GM18498 (cell line): ENCODE measurements around the gene PTGR2.
"Not testable (repeated sequence)": the region's sequence is repeated elsewhere in the genome, so short reads cannot be mapped to it uniquely, and the experiment has no call there.

Source experiments
- ATAC-seq: cut with Tn5 transposase; IDR thresholded peaks from one replicate; pipeline ENCODE4 v1.9.1; 2021; ENCODE audit warnings: mild to moderate bottlenecking, moderate library complexity; ENCODE audit not compliant: unreplicated experiment

PTGR2 gene

GRCh38 chr14:73884438-73885190 lies 33.0 kb downstream of the PTGR2 start:
- no peak for ATAC-seq

GRCh38 chr14:73886449-73887317 lies 35.1 kb downstream of the PTGR2 start, which contains the start of gene ZNF410:
ZNF410 (plus strand) TSS chr14:73886859; CDS start chr14:73892176, 5,317 bp downstream.
- peak; percentile 98 for ATAC-seq

- ATAC-seq: no peak
Observed at GRCh38 chr14:73887318-73887616, 35.6 kb downstream of the PTGR2 start.

GRCh38 chr14:73887694-73888459 lies 36.2 kb downstream of the PTGR2 start:
- ATAC-seq: no peak

GRCh38 chr14:73888460-73888725 lies 36.8 kb downstream of the PTGR2 start:
- no peak for ATAC-seq

- no peak for ATAC-seq
Observed at GRCh38 chr14:73888971-73889370, 37.3 kb downstream of the PTGR2 start.

GRCh38 chr14:73889376-73889775 lies 37.7 kb downstream of the PTGR2 start:
- no peak for ATAC-seq

GRCh38 chr14:73894180-73894687 lies 42.6 kb downstream of the PTGR2 start:
- not testable (repeated sequence) for ATAC-seq

- no peak for ATAC-seq
Observed at GRCh38 chr14:73895939-73896338, 44.3 kb downstream of the PTGR2 start.

- no peak for ATAC-seq
Observed at GRCh38 chr14:73896521-73896920, 44.9 kb downstream of the PTGR2 start.

GRCh38 chr14:73903028-73903427 lies 51.4 kb downstream of the PTGR2 start:
- no peak for ATAC-seq

- no peak for ATAC-seq
Observed at GRCh38 chr14:73909681-73910080, 58.0 kb downstream of the PTGR2 start.

GRCh38 chr14:73913256-73913655 lies 61.6 kb downstream of the PTGR2 start:
- ATAC-seq: no peak

- ATAC-seq: no peak
Observed at GRCh38 chr14:73916324-73916723, 64.7 kb downstream of the PTGR2 start.

- ATAC-seq: not testable (repeated sequence)
Observed at GRCh38 chr14:73919457-73919856, 67.8 kb downstream of the PTGR2 start.

- ATAC-seq: no peak
Observed at GRCh38 chr14:73924337-73924736, 72.7 kb downstream of the PTGR2 start.
